Raji (cell line): ENCODE data around the gene USH1G.

ENCODE experiments used
- POLR2A ChIP-seq: IDR thresholded peaks from 2 replicates; pipeline ENCODE4 v1.6.1; 2011; ENCODE audit warnings: low read depth, low read length, control low read depth; ENCODE audit not compliant: insufficient read depth

The USH1G gene

GRCh38 chr17:74945543-74945942 is 22.5 kb upstream of the USH1G start:
- no peak for TF ChIP-seq POLR2A

- no peak for TF ChIP-seq POLR2A
These were observed 20.9 kb upstream of the USH1G start for GRCh38 chr17:74943808-74944522.

GRCh38 chr17:74941128-74941725 is 18.2 kb upstream of the USH1G start:
- TF ChIP-seq POLR2A = no peak

- TF ChIP-seq POLR2A = no peak
These were observed 16.5 kb upstream of the USH1G start for GRCh38 chr17:74939534-74939933.

- TF ChIP-seq POLR2A = no peak
These were observed 15.3 kb upstream of the USH1G start for GRCh38 chr17:74938194-74938950.

- no peak for TF ChIP-seq POLR2A
These were observed 14.3 kb upstream of the USH1G start for GRCh38 chr17:74937064-74938051.

- TF ChIP-seq POLR2A = no peak
These were observed 13.4 kb upstream of the USH1G start for GRCh38 chr17:74936470-74936799.

- TF ChIP-seq POLR2A = no peak
These were observed 12.8 kb upstream of the USH1G start, which contains the start of gene OTOP3 for GRCh38 chr17:74935585-74936469. Gene OTOP3 (plus strand): TSS chr17:74935898. CDS start chr17:74935922, 24 bp downstream.

- no peak for TF ChIP-seq POLR2A
These were observed 12.0 kb upstream of the USH1G start for GRCh38 chr17:74935048-74935447.

GRCh38 chr17:74930535-74931036 is 7.5 kb upstream of the USH1G start:
- TF ChIP-seq POLR2A = no peak

- TF ChIP-seq POLR2A = no peak
These were observed 5.7 kb upstream of the USH1G start for GRCh38 chr17:74928786-74929185.

- no peak for TF ChIP-seq POLR2A
These were observed 2.2 kb upstream of the USH1G start for GRCh38 chr17:74925242-74925641.

GRCh38 chr17:74924250-74924948 is 1.3 kb upstream of the USH1G start, which contains the start of gene OTOP2:
Gene OTOP2 (plus strand): TSS chr17:74924273. CDS start chr17:74924633, 360 bp downstream.
- TF ChIP-seq POLR2A = no peak

GRCh38 chr17:74923538-74924249 is 639 bp upstream of the USH1G start:
- no peak for TF ChIP-seq POLR2A
